GM12891 (cell line): ENCODE data around the gene NEFH.

Experiments
- POLR2A ChIP-seq: IDR thresholded peaks from 2 replicates; pipeline ENCODE4 v1.6.1; 2011; ENCODE audit warnings: low read depth, low read length, control low read depth
- POLR2AphosphoS5 ChIP-seq: IDR thresholded peaks from 2 replicates; pipeline ENCODE4 v1.6.1; 2011; ENCODE audit warnings: low read depth, low read length, control low read depth
- POU2F2 ChIP-seq: IDR thresholded peaks from 2 replicates; pipeline ENCODE4 v1.6.1; 2011; ENCODE audit warnings: low read depth, mild to moderate bottlenecking, control low read depth, low read length, moderate library complexity

- TF ChIP-seq POLR2A (no peak), POLR2AphosphoS5 (no peak), POU2F2 (no peak)
Observed at GRCh38 chr22:29479417-29480261, at the start of gene NEFH.
